ENCODE measurements around the gene SYNCRIP.
A peak's percentile ranks its signal among the peaks of the same experiment; 100 is the strongest.
"Not testable (repeated sequence)": the region's sequence is repeated elsewhere in the genome, so short reads cannot be mapped to it uniquely, and the experiment has no call there.

Gene SYNCRIP

DNA sequence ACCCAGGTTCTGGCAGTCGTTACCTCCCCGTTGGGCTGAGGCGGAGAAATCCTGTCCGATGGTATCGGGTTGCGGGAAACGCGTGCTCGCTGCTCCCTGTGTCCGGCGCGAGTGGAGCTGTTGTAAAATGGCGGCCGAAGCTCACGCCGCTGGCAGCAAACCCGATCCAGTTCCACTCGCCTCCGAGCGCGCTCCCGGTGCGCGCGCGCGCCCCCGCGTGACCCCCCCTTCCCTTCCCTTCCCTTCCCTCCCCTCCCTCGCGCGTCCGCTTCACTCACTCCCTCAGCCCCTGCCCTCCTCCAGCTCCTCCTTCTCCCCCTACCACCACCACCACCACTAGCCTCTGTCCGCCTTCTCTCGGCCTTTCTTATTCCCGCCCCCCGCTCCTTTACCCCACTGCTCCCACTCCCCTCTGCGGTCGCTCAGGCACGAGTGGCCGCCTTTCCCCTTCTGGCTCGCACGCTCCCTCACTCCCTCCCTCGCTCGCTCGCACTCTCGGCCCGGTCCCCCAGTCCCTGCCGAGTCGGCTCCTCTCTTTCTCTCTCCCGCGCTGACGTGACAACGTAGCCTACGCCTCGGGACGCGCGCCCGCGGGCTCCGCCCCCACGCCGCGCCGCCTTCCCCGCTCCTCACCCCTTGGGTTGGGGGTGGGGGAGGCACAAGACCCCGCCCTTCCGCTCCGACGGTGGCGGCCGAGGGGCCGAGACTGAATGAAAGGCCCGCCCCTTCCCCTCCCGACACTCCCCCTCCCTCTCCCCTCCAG lies at the start of gene SYNCRIP:
SYNCRIP (minus strand) TSS at position 113 of the 763 bp plus-strand sequence. CDS start 1,447 bp downstream, outside the sequence.
- peak; percentile 97 to 98 for DNase-seq (ENCODE audit: low read depth in 2 of 2)

DNA sequence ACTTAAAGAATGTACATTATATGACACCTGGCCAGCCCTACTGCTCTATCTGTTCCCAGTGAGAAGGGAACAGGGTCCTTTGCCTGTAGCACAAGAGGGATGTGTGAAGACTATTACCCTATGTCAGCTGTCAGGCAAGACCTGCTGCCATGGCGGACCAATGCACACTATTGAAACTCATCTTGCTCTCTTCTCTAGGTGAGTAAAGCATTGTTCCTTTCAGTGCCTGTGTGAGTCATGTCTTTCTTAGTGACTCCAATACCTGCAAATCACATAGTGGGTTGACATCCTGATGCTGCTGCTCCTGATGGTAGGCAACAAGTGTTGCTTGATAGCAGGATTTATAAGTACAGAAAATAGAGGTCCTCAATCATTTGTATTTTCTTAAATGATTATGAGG lies 48.8 kb upstream of the SYNCRIP start:
- no peak for DNase-seq (ENCODE audit: low read depth in 2 of 2)

DNA sequence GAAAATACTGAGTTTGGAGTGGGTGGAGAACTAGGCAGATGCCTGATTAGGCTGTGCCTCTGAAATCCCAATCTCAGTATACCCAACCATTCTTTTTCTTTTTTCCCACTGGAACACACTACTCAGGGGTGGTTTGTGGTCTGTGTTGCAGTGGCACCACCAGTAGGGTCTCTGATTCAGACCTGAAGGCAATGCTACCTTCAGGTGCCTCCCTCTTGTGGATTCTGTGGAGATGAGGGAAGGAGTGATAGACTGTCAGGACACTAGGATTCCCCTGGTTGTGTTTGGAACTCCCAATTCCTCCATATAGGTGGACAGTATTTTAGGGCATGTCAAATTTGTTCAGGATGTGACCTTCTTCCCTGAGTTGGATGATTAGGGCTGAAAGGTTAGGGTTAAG lies 47.4 kb upstream of the SYNCRIP start:
- no peak for DNase-seq (ENCODE audit: low read depth in 2 of 2)

DNA sequence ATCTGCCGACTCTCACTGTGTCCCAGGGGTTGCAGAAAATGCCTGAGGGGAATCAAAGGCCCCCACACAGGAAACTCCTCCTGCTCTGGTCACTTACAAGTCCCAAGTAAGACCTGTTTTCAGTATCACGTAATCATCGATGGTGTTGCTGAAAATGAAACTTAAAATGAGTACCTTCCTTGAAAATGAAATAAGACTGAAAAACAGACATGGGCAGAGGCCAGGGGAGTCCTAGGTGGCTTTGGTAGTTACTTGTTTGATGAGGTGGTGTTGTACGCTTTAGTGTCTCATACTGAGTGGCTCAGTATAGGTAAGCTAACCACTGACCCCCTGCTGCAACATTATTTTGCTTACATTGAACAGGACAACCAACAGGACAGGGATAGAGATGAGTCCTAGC lies 43.0 kb upstream of the SYNCRIP start:
- no peak for DNase-seq (ENCODE audit: low read depth in 2 of 2)

DNA sequence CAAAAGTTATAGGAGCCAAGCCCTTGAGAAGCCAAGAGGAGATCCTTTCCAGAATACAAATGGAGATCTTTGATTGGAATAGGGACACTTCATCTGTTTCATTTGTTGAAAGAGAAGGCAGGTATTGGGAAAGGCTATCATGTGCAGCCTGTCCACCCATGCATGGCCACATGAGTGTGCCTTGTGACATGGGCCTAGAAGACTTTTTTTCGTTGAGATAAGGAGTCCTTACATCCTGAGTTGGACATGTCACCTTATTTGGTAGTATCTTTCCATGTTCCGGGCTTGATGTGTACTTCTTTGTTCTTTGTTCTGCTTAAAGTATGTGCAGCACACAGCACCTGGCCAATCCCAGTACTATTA lies 42.1 kb upstream of the SYNCRIP start:
- no peak for DNase-seq (ENCODE audit: low read depth in 2 of 2)

DNA sequence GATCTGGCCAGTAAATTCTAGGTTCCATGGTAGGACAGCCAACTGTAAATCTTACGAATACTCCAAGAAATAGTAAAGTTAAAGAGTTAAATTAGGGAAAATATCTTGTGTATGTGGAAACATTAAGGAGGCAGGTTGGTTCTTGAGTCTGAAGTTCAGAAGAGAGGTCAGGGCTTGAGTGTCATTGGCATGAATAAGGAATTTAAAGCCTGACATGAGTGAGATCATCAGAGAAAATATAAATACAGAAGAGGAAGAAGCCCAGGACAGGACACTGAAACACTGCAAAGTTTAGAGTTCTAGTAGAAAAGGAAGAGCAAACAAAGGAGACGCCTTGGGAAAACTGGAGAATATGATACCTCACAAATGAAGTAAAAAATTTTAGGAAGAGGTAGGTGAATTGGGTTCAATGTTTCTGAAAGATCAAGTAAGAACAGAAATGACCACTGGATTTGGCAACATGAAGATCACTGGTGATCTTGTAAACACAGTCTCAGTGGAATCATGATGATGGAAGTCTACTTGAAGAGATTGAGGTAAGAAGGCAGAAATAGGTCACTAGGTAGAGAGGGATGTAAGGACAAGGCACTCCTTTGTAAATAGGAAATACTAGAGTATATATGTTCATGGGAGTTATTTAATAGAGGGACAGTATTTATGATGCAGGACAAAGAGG lies 41.6 kb upstream of the SYNCRIP start:
- no peak for DNase-seq (ENCODE audit: low read depth in 2 of 2)

DNA sequence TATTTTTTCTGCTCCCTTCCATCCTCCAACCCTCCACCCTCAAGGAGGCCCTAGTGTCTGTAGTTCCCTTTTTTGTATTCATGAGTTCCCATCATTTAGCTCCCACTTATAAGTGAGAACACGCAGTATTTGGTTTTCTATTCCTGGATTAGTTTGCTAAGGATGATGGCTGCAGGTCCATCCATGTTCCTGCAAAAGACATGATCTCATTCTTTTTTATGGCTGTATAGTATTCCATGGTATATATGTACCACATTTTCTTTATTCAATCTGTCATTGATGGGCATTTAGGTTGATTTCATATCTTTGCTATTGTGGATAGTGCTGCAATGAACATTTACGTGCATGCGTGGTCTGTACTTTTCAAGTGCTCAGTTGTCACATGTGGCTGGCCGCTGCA lies 39.2 kb upstream of the SYNCRIP start:
- not testable (repeated sequence) for DNase-seq (ENCODE audit: low read depth in 2 of 2)

DNA sequence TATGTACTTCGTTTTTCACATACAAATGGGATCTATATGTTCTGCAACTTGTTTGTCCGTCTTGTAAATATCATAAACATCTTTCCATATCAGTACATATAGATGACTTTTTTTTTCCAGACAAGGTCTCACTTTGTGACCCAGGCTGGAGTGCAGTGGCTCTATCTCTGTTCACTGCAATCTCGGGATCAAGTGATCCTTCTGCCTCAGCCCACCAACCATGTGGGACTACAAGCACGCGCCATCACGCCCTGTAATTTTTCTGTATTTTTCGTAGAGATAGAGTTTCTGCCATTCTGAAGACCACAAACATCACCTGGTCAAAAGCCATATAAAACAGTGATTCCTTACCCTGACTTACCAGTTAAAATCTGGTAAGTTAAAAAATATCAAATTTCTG lies 37.7 kb upstream of the SYNCRIP start:
- DNase-seq (ENCODE audit: low read depth in 2 of 2): no peak

DNA sequence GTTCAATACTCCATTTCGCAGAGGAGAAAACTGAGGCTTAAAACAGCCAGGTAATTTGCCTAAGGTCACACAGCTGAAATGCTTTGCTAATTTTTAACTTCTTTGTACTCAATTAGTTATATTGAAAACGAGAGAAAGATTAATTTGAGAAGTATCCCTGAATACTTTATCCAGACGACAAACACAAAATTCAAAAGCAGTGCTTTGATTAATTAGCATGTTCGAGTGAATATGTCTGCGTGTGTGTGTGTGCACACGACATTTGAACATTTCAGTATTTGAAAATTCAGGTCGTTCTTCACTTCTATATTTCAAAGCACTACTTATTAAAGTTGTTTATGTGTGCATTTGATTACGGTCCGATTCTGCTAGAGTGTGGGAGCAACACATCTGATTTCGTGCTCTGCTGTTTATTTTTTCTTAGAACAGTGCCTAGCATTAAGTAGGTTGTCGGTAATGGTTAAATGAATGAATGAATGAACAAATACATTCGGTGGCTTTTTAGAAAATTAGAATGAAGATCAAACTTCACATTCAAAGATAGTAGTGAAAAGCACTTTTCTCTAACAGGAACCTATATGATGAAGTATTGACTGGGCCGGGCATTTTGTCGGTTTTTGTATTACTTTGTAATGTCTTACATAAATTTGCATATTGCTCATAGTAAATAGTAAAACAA lies 36.9 kb upstream of the SYNCRIP start:
- no peak for DNase-seq (ENCODE audit: low read depth in 2 of 2)

DNA sequence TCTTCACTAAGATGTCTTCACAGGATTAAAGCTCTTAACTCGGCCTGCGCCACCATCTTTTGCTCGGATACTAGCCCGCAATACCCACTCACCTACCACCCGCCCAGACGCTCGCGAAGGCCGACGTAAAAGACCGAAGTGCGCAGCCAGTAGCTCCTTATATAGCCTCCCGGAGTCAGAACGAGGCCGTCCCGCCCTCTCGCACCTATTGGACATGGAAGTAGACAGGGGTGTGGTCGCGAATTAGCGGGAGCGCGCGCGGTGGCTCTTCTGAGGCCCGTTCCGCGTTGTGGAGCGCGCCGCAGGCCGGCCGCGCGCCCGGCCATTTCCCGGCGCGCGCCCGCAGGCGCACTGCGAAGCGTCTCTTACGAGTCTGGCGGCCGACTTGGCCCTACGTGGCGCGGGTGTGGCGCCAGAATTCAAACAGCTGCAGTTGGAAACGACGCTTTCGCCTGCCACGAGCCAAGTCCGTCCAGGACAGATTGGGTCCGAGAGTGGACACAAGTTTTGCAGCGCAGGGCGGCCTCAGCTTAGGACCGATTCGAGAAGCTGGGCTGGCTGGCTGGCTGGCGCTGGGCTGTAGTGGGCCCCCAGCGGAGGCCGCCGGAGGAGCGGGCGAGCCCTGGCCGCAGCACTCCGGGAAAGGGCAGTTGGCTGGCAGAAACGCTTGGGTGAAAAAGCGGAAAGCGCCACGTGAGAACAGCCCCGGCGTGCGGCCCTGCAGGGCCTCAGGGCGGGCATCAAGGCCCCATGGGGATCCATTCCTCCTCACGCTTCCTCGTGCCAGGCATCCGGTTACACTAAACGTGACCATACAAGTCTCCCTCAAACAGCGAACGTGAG lies 36.1 kb upstream of the SYNCRIP start:
- DNase-seq (ENCODE audit: low read depth in 2 of 2): peak; percentile 94 to 95

DNA sequence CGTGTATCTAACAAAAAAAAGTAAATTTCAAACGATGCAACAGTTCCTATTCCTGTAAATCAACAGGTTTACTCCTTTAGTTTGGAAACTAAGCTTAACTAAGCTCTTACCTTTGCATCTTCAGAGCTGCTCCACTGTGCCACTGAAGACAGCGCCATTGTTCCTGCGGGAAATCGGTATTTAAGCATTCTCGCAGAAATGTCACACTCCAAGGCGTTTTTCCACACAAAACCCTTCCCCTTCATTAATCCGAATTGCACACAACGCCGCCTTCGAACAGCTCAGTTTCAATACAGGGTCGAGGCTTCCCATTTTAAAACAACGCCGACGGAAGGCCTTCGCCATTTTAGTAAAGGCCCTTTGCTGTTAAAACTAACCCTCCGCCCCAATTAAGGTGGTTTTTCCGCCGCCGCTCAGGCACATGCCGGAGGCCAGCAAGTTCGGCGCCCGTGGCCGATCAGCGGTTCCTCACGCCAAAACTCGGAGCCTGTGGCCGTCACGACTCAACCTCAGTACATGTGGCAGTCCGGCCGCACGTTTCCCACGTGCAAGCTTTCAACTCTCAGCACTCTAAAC lies 35.4 kb upstream of the SYNCRIP start:
- no peak for DNase-seq (ENCODE audit: low read depth in 2 of 2)

DNA sequence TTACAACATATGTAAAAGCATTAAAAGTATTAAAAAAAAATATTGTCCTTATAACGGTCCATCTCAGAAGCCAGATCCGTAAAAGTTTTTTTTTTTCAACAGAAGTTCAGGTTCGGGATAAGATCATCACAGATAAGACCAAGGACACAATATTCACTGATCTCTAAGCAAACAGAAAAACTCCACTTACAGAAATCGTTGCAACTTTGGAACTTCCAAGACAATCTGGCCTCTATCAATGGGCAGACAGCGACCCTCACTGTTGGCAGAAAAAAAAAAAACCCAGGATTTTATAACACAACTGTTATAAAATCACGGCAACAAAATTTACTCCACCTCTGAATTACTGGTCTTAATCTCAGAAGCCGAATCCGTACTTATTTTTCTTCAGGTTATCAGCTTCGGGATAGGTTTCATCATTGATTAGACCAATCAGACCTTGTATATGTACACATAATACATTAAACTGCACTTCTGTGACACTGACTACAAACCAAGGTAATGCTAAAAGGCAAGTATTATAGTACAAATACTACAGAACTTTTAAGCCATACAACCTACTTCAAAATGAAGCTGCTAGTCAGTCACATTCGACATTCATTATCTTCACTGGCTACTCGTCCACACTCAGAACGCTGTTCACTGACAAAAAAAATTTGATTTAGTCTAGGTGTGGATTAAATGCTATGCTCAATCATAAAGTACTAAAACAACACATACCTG lies 34.7 kb upstream of the SYNCRIP start:
- no peak for DNase-seq (ENCODE audit: low read depth in 2 of 2)

DNA sequence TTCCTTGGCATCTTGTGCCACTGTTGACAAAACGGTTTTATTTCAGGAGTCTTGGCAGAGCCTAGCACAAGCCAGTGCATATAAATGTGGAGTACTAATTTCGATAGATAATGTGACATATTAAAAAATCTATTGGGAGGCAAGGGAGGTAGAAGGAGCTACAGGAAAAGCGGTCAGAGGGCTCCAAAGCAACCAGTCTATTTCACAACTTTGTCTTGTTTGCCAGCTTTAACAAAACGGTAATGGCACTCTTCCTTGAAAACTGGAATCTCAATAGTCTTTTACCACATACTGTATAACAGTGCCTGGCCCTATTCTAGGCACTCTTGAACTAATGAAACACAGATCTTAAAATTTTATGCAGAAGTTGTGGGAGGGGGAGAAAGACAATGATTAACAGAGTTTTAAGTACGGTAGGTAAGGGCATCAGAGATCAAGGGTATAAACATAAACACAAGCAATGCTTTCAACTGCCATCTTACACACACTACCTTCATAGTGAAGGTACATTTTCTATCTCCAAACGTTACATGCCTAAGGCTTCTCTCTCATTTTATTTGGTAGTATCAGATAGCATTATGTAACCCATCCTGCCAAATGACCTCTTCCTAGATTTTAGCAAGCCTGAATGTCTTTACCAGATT lies 33.5 kb upstream of the SYNCRIP start:
- DNase-seq (ENCODE audit: low read depth in 2 of 2): no peak

DNA sequence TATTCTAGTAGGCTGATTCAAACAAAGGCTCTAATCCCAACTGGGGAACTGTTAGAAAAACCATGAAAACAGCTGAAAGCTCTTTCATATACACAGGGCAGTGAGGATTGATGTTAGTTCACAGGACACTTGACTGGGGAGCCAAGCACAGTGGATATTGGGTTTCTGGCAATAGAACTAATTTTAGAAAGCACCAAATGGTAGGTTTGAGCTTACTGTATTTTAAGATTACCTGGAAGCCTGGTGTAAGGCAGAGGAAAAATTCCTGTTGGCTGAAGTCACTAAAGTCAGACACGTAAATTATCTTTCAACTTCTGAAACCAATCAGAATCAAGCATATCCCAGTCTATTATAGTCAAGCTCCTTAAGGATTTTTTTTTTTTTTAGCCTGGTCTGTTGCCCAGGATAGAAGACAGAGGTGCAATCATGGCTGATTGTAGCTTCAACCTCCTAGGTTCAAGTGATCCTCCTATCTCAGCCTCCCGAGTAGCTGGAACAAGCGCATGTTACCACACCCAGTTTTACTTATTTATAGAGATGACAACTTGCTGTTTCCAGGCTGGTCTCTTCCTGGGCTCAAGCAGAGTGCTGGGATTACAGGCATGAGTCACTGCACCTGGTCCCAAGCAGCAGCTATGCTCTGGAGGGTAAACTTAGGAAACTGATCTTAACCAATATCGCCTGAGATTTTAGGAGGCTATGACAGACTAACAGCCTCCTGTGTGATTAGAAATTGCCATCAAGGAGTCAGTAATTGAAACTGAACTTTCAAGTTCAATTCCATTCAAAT lies 32.5 kb upstream of the SYNCRIP start:
- DNase-seq (ENCODE audit: low read depth in 2 of 2): no peak

DNA sequence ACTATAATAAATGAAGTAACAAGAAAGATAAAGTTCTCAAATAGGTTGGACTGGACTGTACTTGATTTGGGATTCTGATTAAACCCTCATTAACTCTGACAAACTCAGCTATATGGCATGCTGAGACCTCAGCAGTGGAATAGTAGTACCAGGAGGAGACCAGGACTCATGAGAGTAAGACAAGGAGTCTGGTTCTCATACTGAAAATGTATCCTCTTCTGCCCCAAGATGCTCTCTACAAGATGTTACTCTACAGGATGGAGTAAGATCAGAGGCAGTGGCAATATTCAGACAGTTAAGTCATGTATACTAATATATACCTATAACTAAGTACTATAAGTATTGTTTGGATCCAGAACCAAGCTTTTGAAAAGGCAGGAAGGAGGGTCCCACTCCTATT lies 31.9 kb upstream of the SYNCRIP start:
- DNase-seq (ENCODE audit: low read depth in 2 of 2): no peak

DNA sequence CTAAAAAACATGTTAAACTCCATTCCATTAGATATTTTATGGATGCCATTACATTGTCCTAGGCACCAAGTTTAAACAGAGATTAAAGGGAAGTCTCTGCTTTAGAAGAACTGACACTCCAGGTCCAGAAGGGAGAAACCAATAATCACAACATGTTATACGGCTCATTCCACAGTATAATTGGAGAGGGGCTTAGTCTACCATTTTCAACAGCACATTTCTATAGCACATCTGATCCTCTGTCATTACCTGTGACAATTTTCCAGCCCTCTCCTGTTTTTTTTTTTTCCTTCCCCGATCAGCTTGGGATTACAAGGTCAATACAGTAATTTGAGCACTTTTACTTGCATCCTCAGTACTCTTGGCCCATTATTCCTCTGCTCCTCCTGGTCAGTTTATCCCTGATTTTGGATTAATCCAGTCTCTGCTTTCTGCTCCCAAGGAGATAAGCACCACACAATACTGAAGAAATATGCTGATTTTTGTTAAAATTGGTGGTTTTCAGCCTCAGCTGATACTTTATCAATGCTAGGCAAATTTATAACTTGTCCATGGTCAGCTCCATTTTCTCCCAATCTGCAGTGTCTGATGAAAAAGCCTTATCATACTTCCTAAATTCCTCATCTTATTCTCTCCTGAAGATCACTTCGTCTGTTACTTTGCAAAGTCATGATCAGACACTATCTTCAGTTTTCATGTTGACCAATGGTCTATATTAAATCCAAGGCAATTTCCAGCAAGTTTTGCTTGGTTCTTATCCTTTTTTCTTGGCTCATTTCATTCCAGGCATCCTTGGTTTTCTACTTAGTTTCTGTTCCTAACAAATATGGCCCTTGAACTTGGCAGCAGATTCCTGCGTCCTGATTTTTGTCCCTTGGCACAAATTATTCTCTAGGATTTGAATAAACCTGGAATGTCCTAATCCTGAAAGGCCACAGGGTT lies 30.8 kb upstream of the SYNCRIP start:
- DNase-seq (ENCODE audit: low read depth in 2 of 2): no peak

DNA sequence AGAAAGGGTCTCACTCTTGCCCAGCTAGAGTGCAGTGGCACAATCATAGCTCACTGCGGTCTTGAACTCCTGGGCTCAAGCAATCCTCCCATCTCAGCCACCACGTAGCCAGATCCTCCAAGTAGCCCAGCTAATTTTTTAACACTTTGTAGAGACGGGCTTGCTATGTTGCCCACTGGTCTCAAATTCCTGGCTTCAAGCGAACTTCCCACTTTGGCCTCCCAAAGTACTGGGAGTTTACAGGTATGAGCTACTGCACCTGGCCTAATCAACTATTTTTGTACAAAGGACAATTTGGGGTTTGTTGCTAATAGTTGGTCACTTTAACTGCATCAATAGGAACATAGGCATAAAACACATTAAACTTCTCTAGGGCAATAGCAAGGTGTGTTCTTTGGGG lies 29.9 kb upstream of the SYNCRIP start:
- DNase-seq (ENCODE audit: low read depth in 2 of 2): no peak

DNA sequence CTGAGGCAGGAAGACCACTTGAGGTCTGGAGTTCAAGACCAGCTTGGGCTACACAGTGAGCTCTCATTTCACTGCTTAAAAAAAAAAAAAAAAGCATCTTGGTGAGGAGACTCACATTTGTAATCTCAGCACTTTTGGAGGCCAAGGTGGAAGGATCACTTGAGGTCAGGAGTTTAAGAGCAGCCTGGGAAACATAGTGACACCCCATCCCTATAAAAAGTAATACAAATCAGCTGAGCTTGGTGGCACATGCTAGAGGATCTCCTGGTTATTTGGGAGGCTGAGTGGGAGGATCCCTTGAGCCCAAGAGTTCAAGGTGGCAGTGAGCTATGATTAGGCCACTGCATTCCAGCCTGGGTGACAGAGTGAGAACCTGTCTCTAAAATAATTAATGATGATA lies 29.4 kb upstream of the SYNCRIP start:
- DNase-seq (ENCODE audit: low read depth in 2 of 2): no peak

DNA sequence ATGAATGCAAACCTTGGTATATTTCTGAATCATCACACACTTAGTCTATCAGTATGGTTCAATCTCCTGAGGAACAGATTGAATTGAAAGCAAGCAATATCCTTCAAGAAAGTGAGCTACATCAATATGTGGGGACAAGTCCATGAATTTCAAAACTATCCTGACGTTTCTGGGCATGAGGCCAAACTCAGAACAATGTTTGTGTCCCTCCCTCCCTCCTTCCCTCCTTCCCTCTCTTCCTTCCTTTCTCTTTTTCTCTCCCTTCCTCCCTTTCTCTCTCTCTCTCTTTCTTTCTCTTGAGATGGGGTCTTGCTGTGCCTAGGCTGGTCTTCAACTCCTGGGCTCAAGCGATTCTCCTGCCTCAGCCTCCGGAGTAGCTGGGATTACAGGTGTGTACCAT lies 27.9 kb upstream of the SYNCRIP start:
- DNase-seq (ENCODE audit: low read depth in 2 of 2): no peak

All from stimulated activated CD8-positive, alpha-beta memory T cell treated with anti-CD3 and anti-CD28 coated beads, Interleukin-15, amount 100 ng/mL, for 48 hours (primary cell).